Vagina (tissue), 2 donors: ENCODE results near the gene TUBA1B.
"Not testable (repeated sequence)": the region's sequence is repeated elsewhere in the genome, so short reads cannot be mapped to it uniquely, and the experiment has no call there.

Source experiments
- POLR2A ChIP-seq, 2 donors: fragments of 450-650 bp; IDR thresholded peaks; one replicate each; pipeline ENCODE4 v1.6.1; 2017; ENCODE audit warnings: antibody characterized with exemption in 2 of 2, mild to moderate bottlenecking in 2 of 2, moderate library complexity in 2 of 2
- TF ChIP-seq, protein P1 (sequence below), 3 experiments: fragments of 450-650 bp in 2 of 3; fragments of 200-600 bp in 1 of 3; sonication (generic) in 1 of 3; IDR thresholded peaks; one replicate each; pipeline ENCODE4 v1.5.1; 2017 to 2019; ENCODE audit warnings: antibody characterized with exemption in 3 of 3, mild to moderate bottlenecking in 2 of 3, moderate library complexity in 2 of 3

DNA sequence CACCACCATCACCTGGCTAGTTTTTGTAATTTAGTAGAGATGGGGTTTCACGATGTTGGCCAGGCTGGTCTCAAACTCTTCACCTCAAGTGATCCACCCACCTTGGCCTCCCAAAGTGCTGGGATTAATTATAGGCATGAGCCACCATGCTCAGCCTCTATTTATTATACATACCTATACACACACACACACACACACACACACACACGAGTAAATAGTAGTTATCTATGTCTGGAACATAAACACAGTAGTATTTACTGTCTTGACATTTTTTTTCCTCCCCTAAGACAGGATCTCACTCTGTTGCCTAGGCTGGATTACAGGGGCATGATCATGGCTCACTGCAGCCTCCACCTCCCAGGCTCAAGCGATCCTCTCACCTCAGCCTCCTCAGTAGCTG is 5.8 kb upstream of the TUBA1B start:
- TF ChIP-seq POLR2A (IDR thresholded peaks at IDR 0.05): not testable (repeated sequence)
- TF ChIP-seq, protein P1, sequence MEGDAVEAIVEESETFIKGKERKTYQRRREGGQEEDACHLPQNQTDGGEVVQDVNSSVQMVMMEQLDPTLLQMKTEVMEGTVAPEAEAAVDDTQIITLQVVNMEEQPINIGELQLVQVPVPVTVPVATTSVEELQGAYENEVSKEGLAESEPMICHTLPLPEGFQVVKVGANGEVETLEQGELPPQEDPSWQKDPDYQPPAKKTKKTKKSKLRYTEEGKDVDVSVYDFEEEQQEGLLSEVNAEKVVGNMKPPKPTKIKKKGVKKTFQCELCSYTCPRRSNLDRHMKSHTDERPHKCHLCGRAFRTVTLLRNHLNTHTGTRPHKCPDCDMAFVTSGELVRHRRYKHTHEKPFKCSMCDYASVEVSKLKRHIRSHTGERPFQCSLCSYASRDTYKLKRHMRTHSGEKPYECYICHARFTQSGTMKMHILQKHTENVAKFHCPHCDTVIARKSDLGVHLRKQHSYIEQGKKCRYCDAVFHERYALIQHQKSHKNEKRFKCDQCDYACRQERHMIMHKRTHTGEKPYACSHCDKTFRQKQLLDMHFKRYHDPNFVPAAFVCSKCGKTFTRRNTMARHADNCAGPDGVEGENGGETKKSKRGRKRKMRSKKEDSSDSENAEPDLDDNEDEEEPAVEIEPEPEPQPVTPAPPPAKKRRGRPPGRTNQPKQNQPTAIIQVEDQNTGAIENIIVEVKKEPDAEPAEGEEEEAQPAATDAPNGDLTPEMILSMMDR (IDR thresholded peaks at IDR 0.05): not testable (repeated sequence)
